HepG2 (cell line): ENCODE results near the gene STAP2. TPM values are rescaled to one million over a fixed set of nuclear protein-coding genes. Genes with fewer than 3 reads are reported as not detected.

Experiments
- AKAP8 ChIP-seq: sonication (generic); formaldehyde crosslinking; IDR thresholded peaks from 2 replicates; pipeline ENCODE4 v1.5.1; 2020; ENCODE audit warnings: mild to moderate bottlenecking, missing genetic modification reagents
- ATF6 ChIP-seq: sonication (generic); formaldehyde crosslinking; conservative IDR thresholded peaks from 2 replicates; pipeline ENCODE4 v1.4.0; 2020; ENCODE audit warnings: missing genetic modification reagents
- CREBL2 ChIP-seq: sonication (generic); formaldehyde crosslinking; IDR thresholded peaks from 2 replicates; pipeline ENCODE4 v1.8.1; 2023; ENCODE audit warnings: missing genetic modification reagents, mild to moderate bottlenecking, borderline replicate concordance
- E2F5 ChIP-seq: sonication (generic); formaldehyde crosslinking; conservative IDR thresholded peaks from 2 replicates; pipeline ENCODE4 v1.4.0; 2020; ENCODE audit warnings: missing genetic modification reagents
- EHMT2 ChIP-seq: fragments of 200-600 bp; sonication (generic); IDR thresholded peaks from 2 replicates; pipeline ENCODE4 v1.7.0; 2017; ENCODE audit warnings: antibody characterized with exemption, low read depth, low read length, borderline replicate concordance
- HNRNPL ChIP-seq: fragments of 200-400 bp; formaldehyde crosslinking; IDR thresholded peaks from 2 replicates; pipeline ENCODE4 v1.6.1; 2017; ENCODE audit warnings: mild to moderate bottlenecking, low read depth, low read length
- IRX3 ChIP-seq: sonication (generic); formaldehyde crosslinking; IDR thresholded peaks from 2 replicates; pipeline ENCODE4 v1.8.1; 2023; ENCODE audit warnings: mild to moderate bottlenecking, low read depth, missing genetic modification reagents, borderline replicate concordance
- JUNB ChIP-seq: sonication (generic); formaldehyde crosslinking; IDR thresholded peaks from 2 replicates; pipeline ENCODE4 v1.8.0; 2022; ENCODE audit warnings: missing genetic modification reagents, mild to moderate bottlenecking, borderline replicate concordance
- KAT8 ChIP-seq: IDR thresholded peaks from 2 replicates; pipeline ENCODE4 v1.6.1; 2016; ENCODE audit warnings: missing genetic modification reagents, missing compliant biosample characterization
- MIER2 ChIP-seq: IDR thresholded peaks from 2 replicates; pipeline ENCODE4 v1.6.1; 2016; ENCODE audit warnings: missing biosample characterization, missing genetic modification reagents
- PAF1 ChIP-seq: IDR thresholded peaks from 2 replicates; pipeline ENCODE4 v1.6.1; 2016; ENCODE audit warnings: missing genetic modification reagents, missing compliant biosample characterization
- POLR2A ChIP-seq, 2 experiments: IDR thresholded peaks; 2 replicates each; pipeline ENCODE4 v1.6.1; 2011; ENCODE audit warnings: low read depth in 2 of 2, low read length in 2 of 2, mild to moderate bottlenecking in 1 of 2, moderate library complexity in 1 of 2; ENCODE audit not compliant: insufficient read depth in 1 of 2
- SNAPC5 ChIP-seq: sonication (generic); formaldehyde crosslinking; IDR thresholded peaks from 2 replicates; pipeline ENCODE4 v1.8.1; 2023; ENCODE audit warnings: mild to moderate bottlenecking, missing genetic modification reagents, borderline replicate concordance
- SOX5 ChIP-seq: IDR thresholded peaks from 2 replicates; pipeline ENCODE4 v1.6.1; 2016; ENCODE audit warnings: borderline replicate concordance
- SP5 ChIP-seq: IDR thresholded peaks from 2 replicates; pipeline ENCODE4 v1.6.1; 2016; ENCODE audit warnings: low read depth, borderline replicate concordance
- SYNCRIP ChIP-seq: fragments of 200-400 bp; formaldehyde crosslinking; IDR thresholded peaks from 2 replicates; pipeline ENCODE4 v1.6.1; 2018; ENCODE audit warnings: mild to moderate bottlenecking, low read depth, low read length; ENCODE audit not compliant: insufficient read depth
- XRCC5 ChIP-seq: fragments of 200-400 bp; formaldehyde crosslinking; optimal IDR thresholded peaks from 2 replicates; pipeline ENCODE3; 2017; ENCODE audit warnings: mild to moderate bottlenecking, low read length
- YEATS4 ChIP-seq: sonication (generic); formaldehyde crosslinking; IDR thresholded peaks from 2 replicates; pipeline ENCODE4 v1.4.0; 2020; ENCODE audit warnings: missing genetic modification reagents, borderline replicate concordance
- ZBTB2 ChIP-seq: sonication (generic); formaldehyde crosslinking; IDR thresholded peaks from 2 replicates; pipeline ENCODE4 v1.8.0; 2022; ENCODE audit warnings: low read depth, missing genetic modification reagents
- ZFX ChIP-seq: sonication (generic); formaldehyde crosslinking; IDR thresholded peaks from 2 replicates; pipeline ENCODE4 v1.4.0; 2020; ENCODE audit warnings: mild to moderate bottlenecking, low read depth, missing genetic modification reagents, moderate library complexity
- ZFYVE20 ChIP-seq: sonication (generic); formaldehyde crosslinking; IDR thresholded peaks from 2 replicates; pipeline ENCODE4 v1.8.0; 2023; ENCODE audit warnings: low read depth, mild to moderate bottlenecking, moderate library complexity, missing genetic modification reagents, borderline replicate concordance
- ZNF121 ChIP-seq: sonication (generic); formaldehyde crosslinking; IDR thresholded peaks from 2 replicates; pipeline ENCODE4 v1.5.0; 2020; ENCODE audit warnings: mild to moderate bottlenecking, missing genetic modification reagents
- ZNF138 ChIP-seq: sonication (generic); formaldehyde crosslinking; IDR thresholded peaks from 2 replicates; pipeline ENCODE4 v1.5.0; 2020; ENCODE audit warnings: mild to moderate bottlenecking, low read depth, missing genetic modification reagents
- ZNF263 ChIP-seq: sonication (generic); formaldehyde crosslinking; IDR thresholded peaks from 2 replicates; pipeline ENCODE4 v1.4.0; 2020; ENCODE audit warnings: missing genetic modification reagents
- ZNF562 ChIP-seq: sonication (generic); formaldehyde crosslinking; IDR thresholded peaks from 2 replicates; pipeline ENCODE4 v1.8.0; 2022; ENCODE audit warnings: missing genetic modification reagents, borderline replicate concordance
- polyA plus RNA-seq, 8 experiments: library from polyadenylated mRNA; depleted of rRNA in 3 of 8; stranded (reverse) in 7 of 8; unstranded in 1 of 8; fragments of >200 nt; fragmentation: Illumina TruSeq in 4 of 8; extraction: Trizol in 4 of 8; gene quantifications; 2 replicates each; pipeline versions ENCODE4 v1.2.1 to v1.2.3, GENCODE V29; 2011 to 2016; ENCODE audit warnings: low read depth in 4 of 8, missing spikeins in 1 of 8, mixed read lengths in 1 of 8; ENCODE audit not compliant: insufficient read depth in 1 of 8
- total RNA-seq, 5 experiments: library from RNA; depleted of rRNA; stranded (reverse); fragments of >200 nt; fragmentation: Illumina TruSeq; extraction: Trizol; gene quantifications; 2 replicates each; pipeline ENCODE4 v1.2.3, GENCODE V29; 2016; ENCODE audit warnings: low read depth in 1 of 5

STAP2 gene
- total and polyA plus RNA-seq, 2 of the 13 experiments (the other 11 are each of a cell fraction or from before 2014, with no cell fraction given) = 39.0 to 43.7 TPM

- TF ChIP-seq MIER2 (CRISPR knock-in tag) = no peak
- TF ChIP-seq KAT8 (CRISPR knock-in tag) = no peak
- no peak for TF ChIP-seq SYNCRIP
- TF ChIP-seq JUNB (CRISPR knock-in tag) = no peak
- TF ChIP-seq ZNF562 (CRISPR knock-in tag) = no peak
- no peak for TF ChIP-seq SOX5
- TF ChIP-seq POLR2A (IDR thresholded peaks at IDR 0.05; ENCODE audit: insufficient read depth in 1 of 2, low read depth in 2 of 2, low read length in 2 of 2) = peak in 1 of 2 experiments; percentile 67; a peak in 2 of 4 replicates
- TF ChIP-seq ZNF138 (CRISPR knock-in tag) = no peak
- TF ChIP-seq ATF6 (CRISPR knock-in tag) = no peak
- TF ChIP-seq XRCC5 = no peak
- peak; percentile 18 for TF ChIP-seq YEATS4
- TF ChIP-seq ZFX (CRISPR knock-in tag) = peak; percentile 64; the same call in 1 of the 2 replicates
- TF ChIP-seq PAF1 (CRISPR knock-in tag) = no peak
- TF ChIP-seq AKAP8 (CRISPR knock-in tag) = no peak
- no peak for TF ChIP-seq ZFYVE20 (CRISPR knock-in tag)
- TF ChIP-seq ZNF121 (CRISPR knock-in tag) = no peak
- 0 out of 2 replicates have a peak, but pooled peaks have one; percentile 52 for TF ChIP-seq SNAPC5 (CRISPR knock-in tag)
- no peak for TF ChIP-seq HNRNPL
- TF ChIP-seq IRX3 (CRISPR knock-in tag) = no peak
- TF ChIP-seq EHMT2 = no peak
- TF ChIP-seq ZNF263 (CRISPR knock-in tag) = peak; percentile 37; the same call in 1 of the 2 replicates
- TF ChIP-seq CREBL2 (CRISPR knock-in tag) = no peak
- TF ChIP-seq ZBTB2 = 0 out of 2 replicates have a peak, but pooled peaks have one; percentile 43
- TF ChIP-seq E2F5 (CRISPR knock-in tag) = no peak
- peak; percentile 53; the same call in 1 of the 2 replicates for TF ChIP-seq SP5
Observed at GRCh38 chr19:4343370-4344307, 5.0 kb upstream of the STAP2 start, which contains the start of gene MPND (continued).
